Smooth muscle cell (in vitro differentiated cells): ENCODE data around the gene SDHAF2. TPM values are rescaled to one million over a fixed set of nuclear protein-coding genes. Genes with fewer than 3 reads are reported as not detected.

ENCODE experiments used
- DNase-seq: peaks from one replicate; lab custom pipeline; 2025; ENCODE audit not compliant: unreplicated experiment; lab: John Stamatoyannopoulos, UW
- H2AFZ ChIP-seq: fragments of 200-600 bp; sonication (generic); 2 replicates; pipeline ENCODE4 v1.6.0; 2016; ENCODE audit warnings: antibody characterized with exemption, low read depth, mild to moderate bottlenecking
- H3F3A ChIP-seq: fragments of 200-600 bp; sonication (generic); 2 replicates; pipeline ENCODE4 v1.6.0; 2017; ENCODE audit warnings: antibody characterized with exemption, low read depth
- H3K27ac ChIP-seq: fragments of 200-600 bp; sonication (generic); 2 replicates; pipeline ENCODE4 v1.5.1; 2016; ENCODE audit warnings: low read depth, mild to moderate bottlenecking
- H3K27me3 ChIP-seq: fragments of 200-600 bp; sonication (generic); 2 replicates; pipeline ENCODE4 v1.6.1; 2016; ENCODE audit warnings: low read depth, mild to moderate bottlenecking
- H3K36me3 ChIP-seq: fragments of 200-600 bp; sonication (generic); 2 replicates; pipeline ENCODE4 v1.5.1; 2016; ENCODE audit warnings: low read depth
- H3K4me1 ChIP-seq: fragments of 200-600 bp; sonication (generic); 2 replicates; pipeline ENCODE4 v1.5.1; 2016; ENCODE audit warnings: low read depth
- H3K4me2 ChIP-seq: fragments of 200-600 bp; sonication (generic); 2 replicates; pipeline ENCODE4 v1.6.0; 2016; ENCODE audit warnings: mild to moderate bottlenecking
- H3K4me3 ChIP-seq: fragments of 200-600 bp; sonication (generic); 2 replicates; pipeline ENCODE4 v1.5.1; 2016; ENCODE audit warnings: mild to moderate bottlenecking
- H3K79me2 ChIP-seq: fragments of 200-600 bp; sonication (generic); 2 replicates; pipeline ENCODE4 v1.6.0; 2016; ENCODE audit warnings: low read depth, mild to moderate bottlenecking
- H3K9ac ChIP-seq: fragments of 200-600 bp; sonication (generic); 2 replicates; pipeline ENCODE4 v1.6.0; 2016; ENCODE audit warnings: low read depth
- H3K9me3 ChIP-seq: fragments of 200-600 bp; sonication (generic); replicated peaks from 2 replicates; pipeline ENCODE4 v1.5.1; 2016; ENCODE audit warnings: low read depth
- H4K20me1 ChIP-seq: fragments of 200-600 bp; sonication (generic); 2 replicates; pipeline ENCODE4 v1.6.0; 2016; ENCODE audit warnings: low read depth
- WGBS: methylation state at CpG from one replicate; pipeline ENCODE4 v1.1.7; 2016; ENCODE audit warnings: low lambda C conversion rate; 5-methylcytosine and 5-hydroxymethylcytosine counted together
- polyA plus RNA-seq: library from polyadenylated mRNA; unstranded; fragments of >200 nt; fragmentation: Nextera tagmentation; extraction: Ambion mirVana; gene quantifications from 2 replicates; pipeline ENCODE4 v1.2.1, GENCODE V29; 2016
- total RNA-seq: library from RNA; depleted of rRNA; stranded (reverse); fragments of >200 nt; gene quantifications from 2 replicates; pipeline ENCODE4 v1.2.3, GENCODE V29; 2014
- TF ChIP-seq, protein P1 (sequence below): fragments of 200-600 bp; sonication (generic); IDR thresholded peaks from 2 replicates; pipeline ENCODE4 v1.5.1; 2017; ENCODE audit warnings: borderline replicate concordance, mild to moderate bottlenecking, antibody characterized with exemption; ENCODE audit not compliant: insufficient read depth, poor library complexity, severe bottlenecking

SDHAF2 gene
- total and polyA plus RNA-seq, 2 experiments from 2014 or later, result 25.0 to 47.1 TPM

DNA sequence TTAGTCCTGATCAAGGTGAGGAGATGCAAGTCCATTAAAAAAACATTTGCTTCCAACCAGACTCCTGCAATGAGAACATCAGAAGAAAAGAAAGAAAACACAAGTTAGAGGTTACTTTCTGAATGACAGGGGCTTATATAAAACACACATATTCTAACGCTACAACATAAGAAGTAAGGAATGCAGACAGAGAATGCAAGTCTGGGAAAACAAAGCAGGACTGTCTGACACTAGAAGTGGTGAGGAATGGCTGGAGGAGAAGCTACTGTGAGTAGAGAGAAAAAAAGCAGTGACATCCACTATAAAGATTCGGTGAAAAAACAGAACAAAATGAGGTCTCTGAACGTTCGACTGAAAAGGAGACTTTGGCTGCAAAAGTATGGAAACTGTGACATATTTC lies 25.3 kb upstream of the SDHAF2 start:
- Histone ChIP-seq H3K4me1 (no peaks in the 10 kb centered on the region), H3F3A (peaks cover 46% of the 10 kb centered on the region), H3K27ac (peak overlapping the region; percentile 69), H3K4me2 (no peak overlapping the region), H3K79me2 (peaks cover 6% of the 10 kb centered on the region), H3K9ac (no peak overlapping the region), H3K4me3 (no peak overlapping the region), H2AFZ (no peak overlapping the region), H3K9me3 (no peaks in the 10 kb centered on the region), H4K20me1 (peaks cover 22% of the 10 kb centered on the region), H3K27me3 (no peaks in the 10 kb centered on the region), H3K36me3 (peaks cover 20% of the 10 kb centered on the region)
- TF ChIP-seq, protein P1, sequence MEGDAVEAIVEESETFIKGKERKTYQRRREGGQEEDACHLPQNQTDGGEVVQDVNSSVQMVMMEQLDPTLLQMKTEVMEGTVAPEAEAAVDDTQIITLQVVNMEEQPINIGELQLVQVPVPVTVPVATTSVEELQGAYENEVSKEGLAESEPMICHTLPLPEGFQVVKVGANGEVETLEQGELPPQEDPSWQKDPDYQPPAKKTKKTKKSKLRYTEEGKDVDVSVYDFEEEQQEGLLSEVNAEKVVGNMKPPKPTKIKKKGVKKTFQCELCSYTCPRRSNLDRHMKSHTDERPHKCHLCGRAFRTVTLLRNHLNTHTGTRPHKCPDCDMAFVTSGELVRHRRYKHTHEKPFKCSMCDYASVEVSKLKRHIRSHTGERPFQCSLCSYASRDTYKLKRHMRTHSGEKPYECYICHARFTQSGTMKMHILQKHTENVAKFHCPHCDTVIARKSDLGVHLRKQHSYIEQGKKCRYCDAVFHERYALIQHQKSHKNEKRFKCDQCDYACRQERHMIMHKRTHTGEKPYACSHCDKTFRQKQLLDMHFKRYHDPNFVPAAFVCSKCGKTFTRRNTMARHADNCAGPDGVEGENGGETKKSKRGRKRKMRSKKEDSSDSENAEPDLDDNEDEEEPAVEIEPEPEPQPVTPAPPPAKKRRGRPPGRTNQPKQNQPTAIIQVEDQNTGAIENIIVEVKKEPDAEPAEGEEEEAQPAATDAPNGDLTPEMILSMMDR, result no peak
- WGBS, result 74% methylated on average over 4 of the region's 4 CpGs
- DNase-seq, result no peak

DNA sequence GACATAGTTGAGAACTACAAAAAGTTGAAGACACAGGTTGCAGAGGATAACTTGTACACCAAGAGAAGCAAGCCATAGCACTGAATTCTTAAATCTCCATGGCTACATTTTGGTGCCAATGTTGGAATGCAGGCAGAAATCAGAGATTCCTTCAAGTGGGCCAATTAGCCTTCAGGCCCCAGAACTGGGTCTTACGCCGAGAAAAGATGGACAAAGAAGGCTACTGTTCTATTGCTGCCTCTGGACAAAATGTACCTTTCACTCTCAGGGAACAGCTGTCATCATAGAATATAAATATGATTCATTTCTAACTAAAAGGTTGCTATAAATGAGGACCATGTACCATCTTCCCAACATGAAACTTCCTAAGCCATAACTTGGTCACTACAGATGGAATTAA lies 23.9 kb upstream of the SDHAF2 start:
- Histone ChIP-seq H3K4me3 (no peak overlapping the region), H3K27me3 (no peaks in the 10 kb centered on the region), H3K79me2 (peaks cover 9% of the 10 kb centered on the region), H3K36me3 (peaks cover 33% of the 10 kb centered on the region), H4K20me1 (peaks cover 28% of the 10 kb centered on the region), H3K27ac (no peak overlapping the region), H3K9ac (no peak overlapping the region), H3K4me1 (no peaks in the 10 kb centered on the region), H3K4me2 (no peak overlapping the region), H3F3A (peaks cover 43% of the 10 kb centered on the region), H2AFZ (no peak overlapping the region), H3K9me3 (no peaks in the 10 kb centered on the region)
- TF ChIP-seq, protein P1, result no peak
- 95% methylated on average over 2 of the region's 2 CpGs for WGBS
- DNase-seq, result no peak

DNA sequence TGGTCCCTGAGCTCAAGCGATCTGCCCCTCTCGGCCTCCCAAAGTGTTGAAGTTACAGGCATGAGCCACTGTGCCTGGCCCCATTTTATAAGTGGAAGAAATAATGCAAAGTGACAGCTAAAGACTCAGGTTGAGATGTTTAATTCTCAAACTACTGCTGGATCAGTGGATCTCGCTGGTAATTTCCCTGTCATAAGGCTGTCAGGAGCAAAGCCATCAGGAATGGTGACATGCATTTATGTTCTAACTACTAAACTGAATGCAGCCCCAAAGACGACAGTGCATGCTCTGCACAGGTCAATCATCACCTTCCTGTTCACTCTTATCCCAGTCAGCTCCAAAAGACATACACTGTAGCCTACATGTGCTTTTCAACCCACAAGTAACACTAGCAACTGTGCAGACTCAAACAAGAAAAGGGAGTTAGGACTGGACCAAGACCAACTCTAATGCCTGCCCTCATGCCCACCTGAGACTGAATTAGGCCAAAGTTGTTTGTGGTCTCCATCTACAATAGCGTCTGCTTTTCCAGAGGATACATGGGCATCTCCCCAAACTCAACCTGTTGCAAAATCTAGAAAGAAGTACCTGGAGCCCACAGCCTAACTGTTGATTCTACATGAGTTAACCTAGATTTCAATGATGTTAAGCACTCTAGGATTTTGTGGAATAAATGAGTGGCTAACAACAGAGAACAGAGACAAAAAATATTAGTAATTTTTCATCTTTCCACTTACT lies 22.8 kb upstream of the SDHAF2 start:
- peaks cover 28% of the 10 kb centered on the region for H4K20me1 ChIP-seq
- H3K9me3 ChIP-seq, result no peaks in the 10 kb centered on the region
- H3K27me3 ChIP-seq, result no peaks in the 10 kb centered on the region
- no peak overlapping the region for H3K9ac ChIP-seq
- peaks cover 43% of the 10 kb centered on the region for H3K36me3 ChIP-seq
- peaks cover 14% of the 10 kb centered on the region for H3K79me2 ChIP-seq
- H3K4me2 ChIP-seq, result no peak overlapping the region
- H3K4me3 ChIP-seq, result no peak overlapping the region
- no peak for DNase-seq
- H2AFZ ChIP-seq, result no peak overlapping the region
- TF ChIP-seq, protein P1, result no peak
- H3K27ac ChIP-seq, result no peak overlapping the region
- peaks cover 32% of the 10 kb centered on the region for H3F3A ChIP-seq
- no peaks in the 10 kb centered on the region for H3K4me1 ChIP-seq
- 96% methylated on average over 5 of the region's 5 CpGs for WGBS

DNA sequence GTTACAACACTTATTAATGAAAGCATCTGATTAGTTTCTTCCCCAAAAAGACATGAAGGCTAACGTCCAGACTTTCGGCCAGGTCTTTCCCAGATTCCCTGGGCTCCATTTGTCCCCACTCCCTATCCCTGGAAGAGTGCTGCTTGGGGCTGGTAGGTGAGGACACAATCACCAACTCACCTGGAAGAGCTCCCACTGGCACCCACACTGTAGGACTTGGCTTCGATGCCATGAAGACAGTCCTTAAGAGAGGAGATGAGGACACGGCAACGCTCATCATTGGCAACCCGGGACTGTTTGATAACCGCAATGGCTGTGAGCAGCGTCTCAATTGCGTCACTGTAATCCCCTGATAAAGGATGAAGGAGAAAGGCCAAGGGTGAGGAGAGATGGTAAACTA lies 18.3 kb upstream of the SDHAF2 start:
- Histone ChIP-seq H3K27me3 (no peaks in the 10 kb centered on the region), H3K79me2 (peaks cover 20% of the 10 kb centered on the region), H2AFZ (no peak overlapping the region), H3K9ac (no peak overlapping the region), H3K4me3 (no peak overlapping the region), H3K27ac (no peak overlapping the region), H3K9me3 (no peaks in the 10 kb centered on the region), H3K4me2 (no peak overlapping the region), H4K20me1 (peaks cover 32% of the 10 kb centered on the region), H3F3A (peaks cover 12% of the 10 kb centered on the region), H3K4me1 (no peaks in the 10 kb centered on the region), H3K36me3 (peaks cover 59% of the 10 kb centered on the region)
- TF ChIP-seq, protein P1, result no peak
- no peak for DNase-seq
- WGBS, result 82% methylated on average over 9 of the region's 9 CpGs
